ENCODE results near the gene RAB30. TPM values are rescaled to one million over a fixed set of nuclear protein-coding genes. Genes with fewer than 3 reads are reported as not detected.
A peak's percentile ranks its signal among the peaks of the same experiment; 100 is the strongest.

RAB30 gene
- total and polyA plus RNA-seq, 2 donors (not counting 3 experiments of a cell fraction or from before 2014, with no cell fraction given), result 4.1 to 14.6 TPM

GRCh38 chr11:83039566-83039965, 32.1 kb downstream of the RAB30 start:
- DNase-seq (ENCODE audit: low read depth, low spot score) (peak; percentile 24), FAIRE-seq (peak; percentile 89)
- Histone ChIP-seq H3K36me3 (ENCODE audit: control insufficient read depth in 2 of 2, extremely low read depth in 1 of 2, insufficient read depth in 2 of 2, low read length in 2 of 2) (no peaks in the 10 kb centered on the region), H3K4me2 (ENCODE audit: insufficient read depth, low read length) (peak overlapping the region; percentile 10), H3K27ac (ENCODE audit: insufficient read depth, low read depth, low read length) (peak overlapping the region; percentile 48), H3K4me1 (ENCODE audit: control insufficient read depth, extremely low read depth, insufficient read depth, low read length) (peaks cover 12% of the 10 kb centered on the region), H4K20me1 (replicated peaks; ENCODE audit: control insufficient read depth, extremely low read depth, insufficient read depth, low read length) (no peaks in the 10 kb centered on the region), H3K9me3 (replicated peaks; ENCODE audit: control insufficient read depth, insufficient read depth, low read length) (no peaks in the 10 kb centered on the region), H3K9me1 (replicated peaks; ENCODE audit: control insufficient read depth, extremely low read depth, insufficient read depth, low read length) (no peaks in the 10 kb centered on the region), H2AFZ (ENCODE audit: low read depth, low read length) (peak overlapping the region; percentile 46), H3K4me3 (replicated peaks in 1 of 3; ENCODE audit: insufficient read depth in 1 of 3, low read depth in 1 of 3, low read length in 3 of 3) (no peak overlapping the region), H3K9ac (replicated peaks; ENCODE audit: extremely low read depth, insufficient read depth, low read length) (no peak overlapping the region), H3K79me2 (ENCODE audit: control insufficient read depth, insufficient read depth, low read length) (no peaks in the 10 kb centered on the region), H3K27me3 (ENCODE audit: control insufficient read depth in 2 of 2, insufficient read depth in 2 of 2, low read length in 2 of 2) (no peaks in the 10 kb centered on the region)
- no peak for TF ChIP-seq CTCF (IDR thresholded peaks at IDR 0.05; ENCODE audit: extremely low read depth in 1 of 2, insufficient read depth in 1 of 2, low read depth in 1 of 2, low read length in 2 of 2)
- no peak for TF ChIP-seq FOS (IDR thresholded peaks at IDR 0.05; ENCODE audit: borderline replicate concordance, insufficient read depth, low read length)
- no peak for TF ChIP-seq MYC (IDR thresholded peaks at IDR 0.05; ENCODE audit: low read depth, low read length)
- no peak for TF ChIP-seq EZH2 (IDR thresholded peaks at IDR 0.05; ENCODE audit: borderline replicate concordance, low read depth, low read length, severe bottlenecking)
- TF ChIP-seq GATA2 (IDR thresholded peaks at IDR 0.05; ENCODE audit: insufficient read depth, insufficient read length, low read depth, low read length), result no peak
- TF ChIP-seq POLR2AphosphoS5 (IDR thresholded peaks at IDR 0.05; ENCODE audit: insufficient read depth, low read depth, low read length), result no peak
- no peak for TF ChIP-seq JUN (IDR thresholded peaks at IDR 0.05; ENCODE audit: borderline replicate concordance, insufficient read depth, insufficient read length, low read depth)
- no peak for TF ChIP-seq POLR2A (IDR thresholded peaks at IDR 0.05; ENCODE audit: low read depth, low read length)
- no peak for TF ChIP-seq MAX (IDR thresholded peaks at IDR 0.05; ENCODE audit: insufficient read depth, insufficient read length)
- POLR2A ChIA-PET, result no interaction called here
- BruUV-seq (replicated peaks), result no TSS peak
- dilution Hi-C loops (cut with MboI; ENCODE audit: extremely low pct_ligation_motif_present, low sequenced_read_pairs) (no loop called here), intact Hi-C loops (cut with micrococcal nuclease) (no loop called here)
- CTCF ChIA-PET, result interaction anchor here (1.4 kb wide), 1 partner anchor 9 kb away, joined by 4 read pairs; no protein-coding TSS in a partner anchor
